Osteocyte (in vitro differentiated cells): ENCODE measurements around the gene TEX261. TPM values are rescaled to one million over a fixed set of nuclear protein-coding genes. Genes with fewer than 3 reads are reported as not detected.
A peak's percentile ranks its signal among the peaks of the same experiment; 100 is the strongest.
"Not testable (repeated sequence)": the region's sequence is repeated elsewhere in the genome, so short reads cannot be mapped to it uniquely, and the experiment has no call there.

ENCODE experiments used
- DNase-seq: peaks from one replicate; pipeline ENCODE4 v3.0.0; 2021; ENCODE audit warnings: mixed read lengths; ENCODE audit not compliant: unreplicated experiment; ENCODE audit errors: extremely low spot score
- H3K27ac Mint-ChIP-seq: one replicate; pipeline ENCODE4 v1.8.0; 2021; ENCODE audit warnings: mild to moderate bottlenecking, mixed read lengths; ENCODE audit not compliant: unreplicated experiment
- H3K27me3 Mint-ChIP-seq: one replicate; pipeline ENCODE4 v1.8.0; 2021; ENCODE audit warnings: mixed read lengths; ENCODE audit not compliant: unreplicated experiment
- H3K36me3 Mint-ChIP-seq: one replicate; pipeline ENCODE4 v1.8.0; 2021; ENCODE audit warnings: mixed read lengths; ENCODE audit not compliant: unreplicated experiment
- H3K4me1 Mint-ChIP-seq: one replicate; pipeline ENCODE4 v1.8.0; 2021; ENCODE audit warnings: mixed read lengths; ENCODE audit not compliant: unreplicated experiment
- H3K4me3 Mint-ChIP-seq: one replicate; pipeline ENCODE4 v1.8.0; 2021; ENCODE audit warnings: mild to moderate bottlenecking, moderate library complexity, mixed read lengths; ENCODE audit not compliant: unreplicated experiment
- H3K9me3 Mint-ChIP-seq: one replicate; pipeline ENCODE4 v1.8.0; 2021; ENCODE audit warnings: mixed read lengths; ENCODE audit not compliant: unreplicated experiment
- total RNA-seq: library from RNA; stranded (reverse); gene quantifications from 2 replicates; pipeline ENCODE4 v1.2.1, GENCODE V29; 2021
- TF ChIP-seq, protein P1 (sequence below): fragments of 200-600 bp; sonication (generic); IDR thresholded peaks from 2 replicates; pipeline ENCODE4 v1.5.0; 2021; ENCODE audit warnings: antibody characterized with exemption, mild to moderate bottlenecking, moderate library complexity

Gene TEX261
- total RNA-seq, 1 donor from 2014 or later, result 71.2 TPM

DNA sequence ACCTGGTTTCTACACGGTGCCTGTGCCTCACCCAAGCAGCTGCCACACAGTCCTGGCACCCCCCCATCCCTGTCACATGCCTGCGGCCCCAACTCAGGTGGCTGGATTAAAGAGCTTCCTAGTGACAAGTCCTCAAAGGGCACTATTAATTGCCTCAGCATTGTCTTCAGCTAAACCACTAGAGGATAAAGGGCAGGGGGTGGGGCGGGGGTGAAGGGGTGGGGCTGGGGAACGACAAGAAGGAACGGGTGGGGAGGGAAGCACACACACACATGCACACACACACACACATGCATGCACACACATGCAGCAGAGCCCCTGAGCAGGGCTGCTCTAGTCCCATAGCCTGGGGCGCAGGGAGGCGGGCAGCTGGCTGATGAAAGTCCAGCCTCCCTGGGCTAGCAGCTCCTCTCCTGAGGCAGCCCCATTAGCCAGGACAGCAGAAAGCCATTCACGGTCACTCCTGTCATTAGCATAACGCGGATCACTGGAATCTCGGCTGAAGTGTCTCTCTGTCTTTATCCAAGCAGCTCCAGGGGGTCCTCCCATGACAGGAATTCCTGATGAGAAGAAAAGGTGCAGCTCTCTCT is 7.4 kb upstream of the TEX261 start:
- Mint-ChIP-seq H3K9me3 (no peaks in the 10 kb centered on the region), H3K27ac (no peak overlapping the region), H3K4me1 (peaks cover 9% of the 10 kb centered on the region), H3K27me3 (peaks cover 32% of the 10 kb centered on the region), H3K36me3 (no peaks in the 10 kb centered on the region), H3K4me3 (no peak overlapping the region)
- no peak for DNase-seq
- TF ChIP-seq, protein P1, sequence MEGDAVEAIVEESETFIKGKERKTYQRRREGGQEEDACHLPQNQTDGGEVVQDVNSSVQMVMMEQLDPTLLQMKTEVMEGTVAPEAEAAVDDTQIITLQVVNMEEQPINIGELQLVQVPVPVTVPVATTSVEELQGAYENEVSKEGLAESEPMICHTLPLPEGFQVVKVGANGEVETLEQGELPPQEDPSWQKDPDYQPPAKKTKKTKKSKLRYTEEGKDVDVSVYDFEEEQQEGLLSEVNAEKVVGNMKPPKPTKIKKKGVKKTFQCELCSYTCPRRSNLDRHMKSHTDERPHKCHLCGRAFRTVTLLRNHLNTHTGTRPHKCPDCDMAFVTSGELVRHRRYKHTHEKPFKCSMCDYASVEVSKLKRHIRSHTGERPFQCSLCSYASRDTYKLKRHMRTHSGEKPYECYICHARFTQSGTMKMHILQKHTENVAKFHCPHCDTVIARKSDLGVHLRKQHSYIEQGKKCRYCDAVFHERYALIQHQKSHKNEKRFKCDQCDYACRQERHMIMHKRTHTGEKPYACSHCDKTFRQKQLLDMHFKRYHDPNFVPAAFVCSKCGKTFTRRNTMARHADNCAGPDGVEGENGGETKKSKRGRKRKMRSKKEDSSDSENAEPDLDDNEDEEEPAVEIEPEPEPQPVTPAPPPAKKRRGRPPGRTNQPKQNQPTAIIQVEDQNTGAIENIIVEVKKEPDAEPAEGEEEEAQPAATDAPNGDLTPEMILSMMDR, result no peak

DNA sequence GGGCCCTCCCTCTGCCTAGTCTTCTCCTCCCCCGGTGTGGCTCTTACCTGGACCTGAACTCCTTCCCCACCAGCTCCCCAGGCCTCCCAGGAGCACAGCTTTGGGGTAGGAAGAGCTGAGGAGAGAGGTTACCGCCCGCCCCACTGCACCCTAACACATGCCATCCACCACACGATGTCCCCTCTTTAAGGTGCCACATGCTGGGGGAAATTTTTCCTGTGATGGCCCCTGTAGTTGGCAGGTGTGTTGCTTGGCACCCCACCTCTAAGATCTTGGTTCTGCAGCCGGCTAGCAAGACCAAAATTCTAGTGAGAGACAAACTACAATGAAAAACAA is 6.9 kb upstream of the TEX261 start:
- Mint-ChIP-seq H3K4me3 (no peak overlapping the region), H3K9me3 (no peaks in the 10 kb centered on the region), H3K36me3 (no peaks in the 10 kb centered on the region), H3K4me1 (peaks cover 9% of the 10 kb centered on the region), H3K27me3 (peaks cover 32% of the 10 kb centered on the region), H3K27ac (no peak overlapping the region)
- DNase-seq, result no peak
- TF ChIP-seq, protein P1, result no peak

DNA sequence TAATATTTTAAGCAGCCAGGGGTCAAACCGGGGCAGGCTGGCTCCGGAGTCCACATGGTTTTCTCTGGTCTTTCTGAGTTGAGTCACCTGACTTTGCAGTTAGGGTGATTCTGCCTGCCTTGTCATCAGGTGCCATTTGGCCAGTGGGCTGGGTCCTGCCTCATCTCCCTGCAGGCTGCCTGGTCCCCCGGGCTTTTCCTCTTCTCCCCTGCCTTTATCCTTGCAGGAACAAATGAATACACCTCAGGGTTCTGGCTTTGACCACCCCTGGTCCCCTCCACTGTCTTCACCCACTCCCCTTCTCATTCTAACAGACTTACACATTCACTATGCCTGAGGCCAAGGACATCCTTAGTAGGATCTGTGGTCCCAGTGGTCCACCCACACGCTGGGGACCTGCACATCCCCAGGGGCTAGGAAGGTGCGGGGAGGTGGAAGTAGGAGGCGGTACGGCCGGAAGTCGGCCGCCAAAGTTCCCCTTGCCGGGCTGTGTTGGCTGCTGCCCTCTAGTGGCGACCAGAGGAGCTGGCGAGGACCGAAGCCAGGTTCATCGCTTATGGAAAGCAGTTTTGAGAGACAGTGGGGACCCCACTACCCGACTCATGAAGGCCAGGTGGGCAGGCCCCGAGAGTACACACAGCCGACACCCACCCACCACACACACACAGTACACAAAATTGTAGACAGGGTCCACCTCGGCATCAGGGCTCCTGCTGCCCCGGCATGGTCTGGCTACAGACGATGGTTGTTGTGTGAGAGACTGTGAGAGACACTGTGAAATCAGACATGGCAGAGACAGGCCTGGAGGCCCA is 6.3 kb upstream of the TEX261 start:
- peak overlapping the region; percentile 56 for H3K27ac Mint-ChIP-seq
- H3K36me3 Mint-ChIP-seq, result no peaks in the 10 kb centered on the region
- H3K27me3 Mint-ChIP-seq, result peaks cover 32% of the 10 kb centered on the region
- TF ChIP-seq, protein P1, result peak; percentile 95
- H3K4me3 Mint-ChIP-seq, result peak overlapping the region; percentile 42
- peak; percentile 89 for DNase-seq
- no peaks in the 10 kb centered on the region for H3K9me3 Mint-ChIP-seq
- peaks cover 9% of the 10 kb centered on the region for H3K4me1 Mint-ChIP-seq

DNA sequence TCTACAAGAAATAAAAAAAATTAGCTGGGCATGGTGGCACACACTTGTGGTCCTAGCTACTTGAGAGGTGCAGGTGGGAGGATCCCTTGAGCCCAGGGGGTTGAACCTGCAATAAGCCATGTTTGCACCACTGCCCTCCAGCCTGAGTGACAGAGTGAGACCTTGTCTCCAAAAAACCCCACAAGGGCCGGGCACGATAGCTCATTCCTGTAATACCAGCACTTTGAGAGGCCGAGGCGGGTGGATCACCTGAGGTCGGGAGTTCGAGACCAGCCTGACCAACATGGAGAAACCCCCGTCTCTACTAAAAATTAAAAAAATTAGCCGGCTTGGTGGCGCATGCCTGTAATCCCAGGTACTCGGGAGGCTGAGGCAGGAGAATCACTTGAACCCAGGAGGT is 5.3 kb upstream of the TEX261 start:
- Mint-ChIP-seq H3K27me3 (peaks cover 21% of the 10 kb centered on the region), H3K4me1 (peaks cover 10% of the 10 kb centered on the region)
- H3K9me3 Mint-ChIP-seq, H3K27ac Mint-ChIP-seq, H3K36me3 Mint-ChIP-seq, DNase-seq, H3K4me3 Mint-ChIP-seq: not testable (repeated sequence)

DNA sequence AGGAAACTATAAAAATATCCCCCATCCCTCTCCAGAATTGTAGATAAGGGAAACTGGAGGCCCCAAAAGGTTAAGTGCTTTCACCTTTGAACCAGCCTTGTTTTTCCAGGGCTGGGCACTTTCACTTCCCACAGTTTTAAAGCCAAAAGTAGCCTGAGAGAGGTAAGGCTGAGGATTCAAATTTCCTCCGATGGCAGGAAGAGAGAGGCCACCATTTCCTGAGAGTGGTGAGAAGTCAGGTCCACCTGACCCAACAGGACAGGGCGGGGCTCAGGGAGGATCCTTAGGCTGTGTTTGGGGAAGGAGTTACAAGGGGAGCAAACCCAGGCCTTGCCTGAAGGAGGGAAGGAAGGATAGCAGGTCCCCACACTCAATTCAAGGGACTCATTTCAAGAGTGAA is 4.7 kb upstream of the TEX261 start:
- Mint-ChIP-seq H3K9me3 (no peaks in the 10 kb centered on the region), H3K4me3 (no peak overlapping the region), H3K36me3 (no peaks in the 10 kb centered on the region), H3K27me3 (peaks cover 16% of the 10 kb centered on the region), H3K27ac (no peak overlapping the region), H3K4me1 (peaks cover 10% of the 10 kb centered on the region)
- TF ChIP-seq, protein P1, result no peak
- no peak for DNase-seq

DNA sequence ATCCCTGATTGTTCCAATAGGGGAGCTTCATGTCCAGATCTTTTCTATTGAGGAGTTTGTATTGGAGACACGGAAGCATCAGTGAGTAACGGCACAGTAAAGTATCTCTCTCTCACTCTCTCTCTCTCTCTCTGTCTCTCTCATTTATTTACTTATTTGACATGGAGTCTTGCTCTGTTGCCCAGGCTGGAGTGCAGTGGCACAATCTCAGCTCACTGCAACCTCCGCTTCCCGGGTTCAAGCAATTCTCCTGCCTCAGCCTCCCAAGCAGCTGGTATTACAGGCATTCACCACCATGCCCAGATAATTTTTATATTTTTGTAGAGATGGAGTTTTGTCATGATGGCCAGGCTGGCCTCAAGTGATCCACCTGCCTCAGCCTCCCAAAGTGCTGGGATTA is 4.2 kb upstream of the TEX261 start:
- not testable (repeated sequence) for H3K9me3 Mint-ChIP-seq, H3K36me3 Mint-ChIP-seq
- H3K4me1 Mint-ChIP-seq, result peaks cover 11% of the 10 kb centered on the region

More for the DNA sequence above, 4.2 kb upstream of the TEX261 start:
- H3K4me3 Mint-ChIP-seq, H3K27ac Mint-ChIP-seq, DNase-seq: not testable (repeated sequence)
- peaks cover 12% of the 10 kb centered on the region for H3K27me3 Mint-ChIP-seq
